Right forelimb (tissue), 1 donor: Measurements from ENCODE around the gene TNFAIP8.

Source experiments
- DNase-seq: peaks from one replicate; pipeline ENCODE4 v3.0.0-alpha.2; 2018

Gene TNFAIP8

GRCh38 chr5:119353213-119353612 lies 2.6 kb upstream of the TNFAIP8 start:
- no peak for DNase-seq

DNA sequence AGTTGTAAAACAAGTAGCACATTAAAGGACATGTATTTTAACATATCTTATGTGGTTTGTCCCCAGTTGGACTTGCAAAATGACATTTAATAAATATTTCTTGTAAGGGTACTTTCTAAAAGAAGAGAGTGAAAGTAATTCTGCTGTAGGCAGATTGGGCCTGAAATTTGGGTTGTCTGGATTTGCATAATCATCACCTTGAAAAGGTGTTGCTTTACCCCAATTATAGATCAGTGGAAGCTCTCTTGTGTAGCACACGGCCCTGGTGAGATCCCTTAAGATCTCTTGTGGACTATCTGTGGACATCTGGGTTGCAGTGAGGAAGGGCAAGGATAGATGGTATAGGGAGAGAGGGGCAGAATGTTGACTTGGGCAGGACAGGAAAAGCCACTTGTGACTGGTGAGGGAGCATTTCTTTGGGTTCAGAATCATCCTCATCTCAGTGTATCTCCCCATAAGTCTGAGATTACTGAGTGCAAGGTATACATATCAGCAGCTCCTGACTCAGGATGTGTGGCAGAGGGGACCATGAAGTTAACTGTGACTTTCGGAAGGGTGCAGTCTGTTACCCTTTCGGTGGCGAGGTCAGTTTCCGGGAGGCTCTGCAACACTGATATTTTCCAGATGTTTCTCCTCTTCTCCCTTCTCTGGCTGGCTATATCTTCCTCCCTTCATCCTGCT lies 2.0 kb upstream of the TNFAIP8 start:
- DNase-seq: no peak

DNA sequence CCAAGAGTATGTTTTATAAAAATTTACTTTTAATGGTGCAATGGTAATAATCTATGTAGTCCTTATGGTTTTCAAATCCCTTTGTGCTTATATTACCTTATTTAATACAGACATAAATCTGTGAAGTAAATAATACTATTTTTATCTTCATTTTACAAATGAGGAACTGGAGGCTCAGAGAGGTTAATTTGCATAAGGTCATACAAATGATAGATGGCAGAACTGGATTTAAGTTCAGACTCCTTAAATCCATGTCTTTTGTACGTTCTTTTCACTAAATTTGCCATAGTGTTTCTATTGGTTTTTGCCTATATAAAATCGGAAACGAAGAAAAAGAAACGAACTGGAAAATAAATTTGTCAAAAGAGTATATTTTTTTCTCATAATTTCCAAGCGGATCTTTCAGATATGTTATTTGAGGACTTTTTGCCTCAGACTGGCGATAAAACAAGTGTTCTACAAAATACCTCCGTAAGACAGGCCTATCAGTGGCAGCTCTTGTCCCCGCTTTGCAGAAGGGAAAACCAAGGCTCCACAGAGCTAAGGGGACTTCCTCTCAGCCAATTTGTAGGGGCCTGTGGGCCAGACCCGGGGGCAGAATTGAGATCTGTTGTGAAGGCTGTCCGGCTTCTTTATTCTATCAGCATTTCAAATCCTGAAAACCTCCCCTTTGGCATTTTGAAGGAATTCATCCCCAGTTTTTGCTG lies 1.1 kb upstream of the TNFAIP8 start:
- DNase-seq: no peak

DNA sequence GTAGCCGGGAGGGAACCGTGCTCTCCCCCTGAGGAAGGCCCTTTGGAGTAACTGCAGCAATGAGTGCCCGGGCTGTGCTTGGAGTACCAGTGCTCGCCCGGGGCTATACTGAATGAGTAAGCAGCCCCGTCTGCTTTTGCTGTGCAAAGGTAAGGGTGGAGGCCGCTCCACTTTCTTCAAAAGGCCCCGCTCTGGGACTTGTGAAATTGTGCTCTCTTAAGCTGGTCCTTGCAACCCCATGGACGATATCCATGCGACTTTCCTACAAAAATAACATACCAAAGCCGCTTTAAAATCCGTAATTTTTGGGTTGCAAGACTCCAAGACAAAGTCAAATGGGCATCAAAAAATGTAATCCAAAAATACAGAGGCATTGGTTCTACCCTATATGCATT lies 578 bp upstream of the TNFAIP8 start:
- no peak for DNase-seq

- DNase-seq: no peak
Observed at GRCh38 chr5:119356612-119357188, 881 bp downstream of the TNFAIP8 start.

- no peak for DNase-seq
Observed at GRCh38 chr5:119357270-119357669, 1.5 kb downstream of the TNFAIP8 start.

DNA sequence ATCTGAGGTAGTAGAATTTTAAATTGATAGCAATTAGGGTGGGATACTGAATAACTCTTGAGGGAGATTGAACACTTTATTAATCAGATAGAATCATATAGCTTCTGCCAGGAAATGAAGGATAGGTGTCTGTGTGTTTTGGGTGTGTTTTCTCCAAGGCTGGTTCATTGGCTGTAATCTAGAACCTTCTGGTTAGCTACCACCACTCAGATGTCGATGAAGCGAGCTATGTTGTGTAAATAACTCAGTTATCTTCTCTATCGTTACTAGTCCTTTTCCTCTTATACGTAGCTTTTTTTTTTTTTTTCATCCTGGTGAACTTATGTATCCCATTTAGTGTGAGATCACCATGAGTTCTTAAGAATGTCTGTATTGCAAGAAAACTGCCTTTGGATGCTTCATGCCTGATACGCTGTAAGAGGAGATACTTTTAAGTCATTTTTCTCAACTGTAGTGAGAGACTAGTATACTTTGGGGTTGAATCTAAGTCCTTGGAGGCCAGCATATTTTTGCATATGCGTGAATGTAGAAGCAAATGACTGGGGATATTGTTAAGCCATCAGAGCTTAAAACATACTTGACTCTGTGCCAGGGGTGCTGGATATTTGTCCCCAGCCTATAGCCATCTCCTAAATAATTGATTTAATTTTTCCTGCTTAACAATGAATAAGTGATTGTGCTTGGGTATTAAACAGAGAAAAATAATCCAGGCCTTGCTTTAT lies 2.1 kb downstream of the TNFAIP8 start:
- DNase-seq: no peak

DNA sequence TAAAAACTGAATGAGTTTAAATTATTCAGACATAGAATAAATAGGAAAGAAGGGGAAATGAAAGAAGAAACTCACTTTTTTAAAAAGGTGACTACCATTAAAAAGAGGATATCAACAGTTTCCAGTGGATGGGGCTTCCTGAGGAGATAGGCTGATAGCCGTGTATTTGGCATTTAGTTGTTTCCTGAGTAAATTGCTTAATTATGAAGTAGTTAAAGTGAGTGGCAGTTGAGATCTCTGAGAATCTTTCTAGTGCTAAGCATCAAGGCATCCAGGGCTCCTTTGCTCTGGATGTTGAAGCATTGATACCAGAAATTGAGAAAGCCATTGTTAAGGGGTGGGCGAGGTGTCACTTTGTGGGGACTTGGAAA lies 2.7 kb downstream of the TNFAIP8 start:
- DNase-seq: no peak

- DNase-seq: no peak
Observed at GRCh38 chr5:119358901-119359603, 3.2 kb downstream of the TNFAIP8 start.

GRCh38 chr5:119359737-119360413 lies 4.1 kb downstream of the TNFAIP8 start:
- no peak for DNase-seq

DNA sequence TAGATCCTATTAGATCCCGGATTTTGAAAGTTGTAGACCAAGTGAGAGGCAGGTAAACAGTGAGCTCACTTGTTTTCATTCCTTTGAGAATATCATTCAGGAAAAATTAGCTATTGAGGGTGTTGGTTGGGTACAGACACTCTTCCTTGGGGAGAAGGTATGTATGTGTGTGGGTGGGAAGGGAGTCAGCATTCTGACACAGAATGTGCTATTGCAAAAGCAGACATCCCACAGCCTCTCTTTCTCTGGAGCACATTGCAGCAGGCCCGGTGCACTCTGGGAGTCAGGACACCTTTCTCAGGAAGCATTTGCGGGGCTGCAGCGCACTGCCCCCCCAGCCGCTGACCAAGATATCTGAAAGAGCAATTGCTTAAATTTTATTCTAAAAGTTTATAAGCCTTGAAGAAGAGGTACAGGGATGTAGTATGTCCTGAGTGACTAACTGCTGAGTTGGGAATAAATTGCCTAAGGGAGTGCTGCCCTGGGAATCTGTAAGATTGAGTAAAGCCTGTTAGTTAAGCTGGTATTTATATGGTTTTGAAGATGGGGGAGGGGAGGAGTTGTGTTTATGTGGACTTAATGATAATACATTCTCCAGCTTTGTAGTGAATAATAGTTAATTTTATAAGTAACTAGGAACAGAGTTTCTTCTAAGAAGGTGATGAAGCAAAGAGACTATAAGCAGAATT lies 5.2 kb downstream of the TNFAIP8 start:
- no peak for DNase-seq

DNA sequence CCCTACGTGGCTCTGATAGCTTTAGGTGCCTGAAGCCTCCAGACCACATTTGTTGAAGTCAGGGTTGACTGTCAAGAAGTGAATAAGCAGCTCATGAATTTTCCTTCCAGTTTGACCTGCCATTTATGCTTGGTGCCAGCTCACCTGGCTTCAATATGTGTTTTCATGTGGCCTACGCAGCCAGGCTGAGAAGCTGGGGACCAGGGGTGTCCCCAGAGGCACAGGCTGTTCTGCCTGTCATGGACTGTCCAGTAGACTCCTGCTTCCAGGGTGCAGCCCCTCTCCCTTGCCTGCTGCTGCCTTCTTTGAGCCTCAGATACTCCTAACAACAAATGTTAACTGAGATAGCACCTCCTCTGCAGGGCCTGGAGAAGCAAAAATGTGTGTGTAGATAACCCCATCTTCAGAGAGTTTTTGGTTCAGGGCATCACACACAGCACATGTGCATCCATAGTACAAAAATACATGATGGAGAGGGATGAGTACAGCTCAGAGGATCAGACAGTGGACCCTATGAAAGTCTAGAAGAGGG lies 5.8 kb downstream of the TNFAIP8 start:
- DNase-seq: no peak

DNA sequence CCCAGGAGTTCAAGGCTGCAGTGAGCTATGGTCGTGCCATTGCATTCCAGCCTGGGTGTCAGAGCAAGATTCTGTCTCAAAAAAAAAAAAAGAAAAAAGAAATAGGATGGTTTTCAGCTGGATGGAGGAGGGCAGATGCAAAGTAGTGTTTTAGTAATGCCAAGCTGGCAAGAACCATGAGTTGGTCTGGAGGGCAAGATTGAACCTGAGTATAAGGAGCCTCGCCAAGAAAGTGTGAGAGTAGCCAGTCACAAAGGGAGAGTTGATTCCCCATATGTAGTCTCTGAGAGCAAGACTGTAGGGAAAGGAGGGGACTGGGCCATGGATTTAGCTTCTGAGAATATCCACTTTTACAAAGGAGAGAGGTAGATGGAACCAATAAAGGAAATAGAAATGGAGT lies 6.9 kb downstream of the TNFAIP8 start:
- no peak for DNase-seq

GRCh38 chr5:119363271-119363670 lies 7.5 kb downstream of the TNFAIP8 start:
- DNase-seq: no peak

DNA sequence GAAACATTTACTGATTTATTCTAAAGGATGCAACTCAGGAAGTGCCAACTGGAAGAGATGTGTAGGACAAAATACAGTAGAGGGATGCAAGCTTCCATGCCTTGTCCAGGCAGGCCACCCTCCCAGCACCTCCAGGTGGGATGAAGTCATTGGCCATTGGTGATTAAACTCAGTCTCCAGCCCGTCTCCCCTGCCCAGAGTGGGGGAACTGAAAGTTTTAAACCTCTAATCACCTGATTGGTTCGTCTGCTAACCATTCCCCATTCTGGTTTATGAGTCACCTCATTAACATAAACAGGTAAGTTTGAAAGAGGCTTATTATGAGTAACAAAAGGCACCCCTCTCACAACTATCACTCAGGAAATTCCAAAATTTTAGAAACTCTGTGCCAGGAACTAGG lies 8.1 kb downstream of the TNFAIP8 start:
- no peak for DNase-seq

- DNase-seq: no peak
Observed at GRCh38 chr5:119365847-119366539, 10.2 kb downstream of the TNFAIP8 start.

- no peak for DNase-seq
Observed at GRCh38 chr5:119366540-119366881, 10.7 kb downstream of the TNFAIP8 start.

GRCh38 chr5:119367502-119368237 lies 11.9 kb downstream of the TNFAIP8 start:
- DNase-seq: no peak

DNA sequence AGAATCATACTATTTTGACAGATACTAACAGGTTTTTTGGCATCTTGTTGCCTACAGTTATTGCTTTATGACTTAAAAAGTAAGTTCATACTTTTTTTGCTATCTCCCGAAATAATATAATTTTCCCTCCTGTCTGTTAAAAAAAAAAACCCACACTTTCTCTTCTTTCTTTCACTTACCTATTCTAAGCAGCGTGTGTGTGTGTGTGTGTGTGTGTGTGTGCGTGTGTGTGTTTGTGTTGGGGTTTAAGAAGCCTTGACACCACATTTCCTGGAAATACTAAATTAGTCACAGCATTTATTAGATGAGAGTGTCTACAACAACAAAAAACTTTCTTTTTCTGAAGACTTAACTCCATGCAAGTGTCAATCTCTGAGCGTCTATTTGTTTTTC lies 12.4 kb downstream of the TNFAIP8 start:
- DNase-seq: no peak

GRCh38 chr5:119370486-119370885 lies 14.7 kb downstream of the TNFAIP8 start:
- no peak for DNase-seq
